ENCODE data around the gene S100A14.
"Not testable (repeated sequence)": the region's sequence is repeated elsewhere in the genome, so short reads cannot be mapped to it uniquely, and the experiment has no call there.

S100A14 gene

GRCh38 chr1:153616144-153616916, at the start of gene S100A14:
S100A14 (minus strand) TSS chr1:153616325; CDS start chr1:153615858, 467 bp downstream.
- DNase-seq (ENCODE audit: low read depth in 2 of 2), result no peak

- DNase-seq (ENCODE audit: low read depth in 2 of 2), result no peak
These were observed 47.1 kb upstream of the S100A14 start for GRCh38 chr1:153663211-153663610.

GRCh38 chr1:153662269-153662668, 46.1 kb upstream of the S100A14 start:
- no peak for DNase-seq (ENCODE audit: low read depth in 2 of 2)

GRCh38 chr1:153661111-153661708, 45.1 kb upstream of the S100A14 start:
- DNase-seq (ENCODE audit: low read depth in 2 of 2), result no peak

- no peak for DNase-seq (ENCODE audit: low read depth in 2 of 2)
These were observed 43.5 kb upstream of the S100A14 start for GRCh38 chr1:153659656-153660055.

- DNase-seq (ENCODE audit: low read depth in 2 of 2), result no peak
These were observed 43.0 kb upstream of the S100A14 start for GRCh38 chr1:153659175-153659534.

- DNase-seq (ENCODE audit: low read depth in 2 of 2), result peak; percentile 60 to 70
These were observed 42.5 kb upstream of the S100A14 start, which contains the start of gene SNAPIN for GRCh38 chr1:153658400-153659174. SNAPIN (plus strand) TSS chr1:153658703; CDS start chr1:153658744, 41 bp downstream.

- DNase-seq (ENCODE audit: low read depth in 2 of 2), result no peak
These were observed 39.2 kb upstream of the S100A14 start for GRCh38 chr1:153655333-153655732.

GRCh38 chr1:153652805-153653500, 36.8 kb upstream of the S100A14 start:
- DNase-seq (ENCODE audit: low read depth in 2 of 2), result no peak

- DNase-seq (ENCODE audit: low read depth in 2 of 2), result no peak
These were observed 35.6 kb upstream of the S100A14 start for GRCh38 chr1:153651771-153652170.

GRCh38 chr1:153649863-153650235, 33.7 kb upstream of the S100A14 start:
- no peak for DNase-seq (ENCODE audit: low read depth in 2 of 2)

- DNase-seq (ENCODE audit: low read depth in 2 of 2), result no peak
These were observed 33.2 kb upstream of the S100A14 start for GRCh38 chr1:153649137-153649862.

GRCh38 chr1:153648000-153648643, 32.0 kb upstream of the S100A14 start:
- DNase-seq (ENCODE audit: low read depth in 2 of 2), result no peak

GRCh38 chr1:153647346-153647714, 31.2 kb upstream of the S100A14 start:
- DNase-seq (ENCODE audit: low read depth in 2 of 2), result no peak

GRCh38 chr1:153646672-153647345, 30.7 kb upstream of the S100A14 start:
- DNase-seq (ENCODE audit: low read depth in 2 of 2), result no peak

- no peak for DNase-seq (ENCODE audit: low read depth in 2 of 2)
These were observed 27.7 kb upstream of the S100A14 start for GRCh38 chr1:153643816-153644215.

- no peak for DNase-seq (ENCODE audit: low read depth in 2 of 2)
These were observed 27.0 kb upstream of the S100A14 start for GRCh38 chr1:153643100-153643499.

GRCh38 chr1:153642161-153642560, 26.0 kb upstream of the S100A14 start:
- no peak for DNase-seq (ENCODE audit: low read depth in 2 of 2)

- no peak for DNase-seq (ENCODE audit: low read depth in 2 of 2)
These were observed 24.7 kb upstream of the S100A14 start for GRCh38 chr1:153640861-153641260.

GRCh38 chr1:153640213-153640612, 24.1 kb upstream of the S100A14 start:
- not testable (repeated sequence) for DNase-seq (ENCODE audit: low read depth in 2 of 2)
